ENCODE measurements around the gene SMOC2. TPM values are rescaled to one million over a fixed set of nuclear protein-coding genes. Genes with fewer than 3 reads are reported as not detected.

Gene SMOC2
- total RNA-seq, 3 donors from 2014 or later (not counting 1 experiment from before 2014, with no cell fraction given), result not detected

GRCh38 chr6:168612586-168612985 is 171.6 kb downstream of the SMOC2 start:
- Histone ChIP-seq H3K4me1 (ENCODE audit: control insufficient read depth, insufficient read depth, low read length) (no peaks in the 10 kb centered on the region), H3K27ac (ENCODE audit: low read length) (no peak overlapping the region), H3K36me3 (ENCODE audit: control insufficient read depth, insufficient read depth, low read length) (no peaks in the 10 kb centered on the region), H3K27me3 (ENCODE audit: control insufficient read depth, insufficient read depth, low read length) (no peaks in the 10 kb centered on the region), H3K4me3 (ENCODE audit: low read length) (no peak overlapping the region), H3K9me3 (ENCODE audit: control insufficient read depth, insufficient read depth, low read length) (peaks cover 31% of the 10 kb centered on the region)
- peaks cover 3 to 9% of the 10 kb centered on the region in 2 donors for H3K9me3 Mint-ChIP-seq
- whole genome bisulfite sequencing (ENCODE audit: insufficient coverage), result 94% methylated on average over 13 of the region's 13 CpGs
- no peak for TF ChIP-seq CTCF (IDR thresholded peaks at IDR 0.05)
- H3K36me3 Mint-ChIP-seq, result no peaks in the 10 kb centered on the region
- DNase-seq (no peak), ATAC-seq (no peak)
- no peak overlapping the region for H3K27ac Mint-ChIP-seq
- intact Hi-C loops (cut with micrococcal nuclease), result no loop called here
- no peak overlapping the region for H3K4me3 Mint-ChIP-seq
- H3K27me3 Mint-ChIP-seq (ENCODE audit: low read depth in 2 of 2), result no peaks in the 10 kb centered on the region
- H3K4me1 Mint-ChIP-seq, result peaks cover 13 to 14% of the 10 kb centered on the region in 2 donors

- 92% methylated on average over 6 of the region's 6 CpGs for WGBS (ENCODE audit: insufficient coverage)
- H3K4me3 ChIP-seq (ENCODE audit: low read length), result no peak overlapping the region
- peaks cover 28 to 37% of the 10 kb centered on the region in 2 donors for H3K4me1 Mint-ChIP-seq
- H3K27ac ChIP-seq (ENCODE audit: low read length), result no peak overlapping the region
- peak overlapping the region; percentile 80 to 93 for H3K27ac Mint-ChIP-seq
- no peak for TF ChIP-seq CTCF (IDR thresholded peaks at IDR 0.05)
- intact Hi-C loops (cut with micrococcal nuclease), result no loop called here
- H3K36me3 ChIP-seq (ENCODE audit: control insufficient read depth, insufficient read depth, low read length), result no peaks in the 10 kb centered on the region
- H3K9me3 Mint-ChIP-seq, result peaks cover 3 to 9% of the 10 kb centered on the region in 2 donors
- peaks cover 9% of the 10 kb centered on the region for H3K4me1 ChIP-seq (ENCODE audit: control insufficient read depth, insufficient read depth, low read length)
- H3K9me3 ChIP-seq (ENCODE audit: control insufficient read depth, insufficient read depth, low read length), result peaks cover 32% of the 10 kb centered on the region
- ATAC-seq (no peak), DNase-seq (no peak)
- no peaks in the 10 kb centered on the region for H3K36me3 Mint-ChIP-seq
- peaks cover 8 to 18% of the 10 kb centered on the region in 2 donors for H3K27me3 Mint-ChIP-seq (ENCODE audit: low read depth in 2 of 2)
- no peak overlapping the region for H3K4me3 Mint-ChIP-seq
- H3K27me3 ChIP-seq (ENCODE audit: control insufficient read depth, insufficient read depth, low read length), result no peaks in the 10 kb centered on the region
These were observed 174.9 kb downstream of the SMOC2 start for GRCh38 chr6:168615837-168616236.

GRCh38 chr6:168616816-168617765 is 176.1 kb downstream of the SMOC2 start:
- 84% methylated on average over 20 of the region's 21 CpGs for WGBS (ENCODE audit: insufficient coverage)

More at GRCh38 chr6:168616816-168617765, 176.1 kb downstream of the SMOC2 start:
- H3K27me3 Mint-ChIP-seq (ENCODE audit: low read depth in 2 of 2), result peaks cover 8 to 18% of the 10 kb centered on the region in 2 donors
- Histone ChIP-seq H3K4me3 (ENCODE audit: low read length) (no peak overlapping the region), H3K36me3 (ENCODE audit: control insufficient read depth, insufficient read depth, low read length) (no peaks in the 10 kb centered on the region), H3K27ac (ENCODE audit: low read length) (no peak overlapping the region), H3K4me1 (ENCODE audit: control insufficient read depth, insufficient read depth, low read length) (peaks cover 9% of the 10 kb centered on the region), H3K27me3 (ENCODE audit: control insufficient read depth, insufficient read depth, low read length) (no peaks in the 10 kb centered on the region), H3K9me3 (ENCODE audit: control insufficient read depth, insufficient read depth, low read length) (peaks cover 32% of the 10 kb centered on the region)
- no peak overlapping the region for H3K4me3 Mint-ChIP-seq
- peak overlapping the region in 1 of 2 donors; percentile 93 for H3K27ac Mint-ChIP-seq
- H3K36me3 Mint-ChIP-seq, result no peaks in the 10 kb centered on the region
- intact Hi-C loops (cut with micrococcal nuclease), result no loop called here
- peaks cover 3 to 9% of the 10 kb centered on the region in 2 donors for H3K9me3 Mint-ChIP-seq
- TF ChIP-seq CTCF (IDR thresholded peaks at IDR 0.05), result no peak
- peaks cover 28 to 37% of the 10 kb centered on the region in 2 donors for H3K4me1 Mint-ChIP-seq
- DNase-seq, result no peak
- no peak for ATAC-seq
